Transverse colon (tissue), 4 donors: Measurements from ENCODE around the gene PRTFDC1. TPM values are rescaled to one million over a fixed set of nuclear protein-coding genes. Genes with fewer than 3 reads are reported as not detected.

Experiments
- DNase-seq: peaks from one replicate; pipeline ENCODE4 v3.0.0-alpha.2; 2019
- H3K27ac ChIP-seq, 4 donors: fragments of 200-600 bp; sonication (generic); 2 replicates each; pipeline ENCODE4 v1.5.1; 2016 to 2018; ENCODE audit warnings: inconsistent platforms in 4 of 4
- H3K27me3 ChIP-seq: fragments of 200-600 bp; sonication (generic); 2 replicates; pipeline ENCODE4 v1.5.1; 2017; ENCODE audit warnings: inconsistent platforms
- H3K36me3 ChIP-seq, 4 donors: fragments of 200-600 bp; sonication (generic); 2 replicates each; pipeline ENCODE4 v1.5.1; 2017 to 2019; ENCODE audit warnings: inconsistent platforms in 4 of 4
- H3K4me1 ChIP-seq, 4 donors: fragments of 200-600 bp; sonication (generic); 2 replicates each; pipeline ENCODE4 v1.5.1; 2017 to 2020; ENCODE audit warnings: inconsistent platforms in 4 of 4
- H3K4me3 ChIP-seq, 4 donors: fragments of 200-600 bp; sonication (generic); 1 replicate in 1 of 4; 2 replicates in 3 of 4; pipeline versions ENCODE4 v1.5.1 to v1.6.1; 2017 to 2019; ENCODE audit warnings: inconsistent platforms in 4 of 4
- H3K9me3 ChIP-seq, 2 donors: fragments of 200-600 bp; sonication (generic); 2 replicates each; pipeline ENCODE4 v1.5.1; 2017 to 2019; ENCODE audit warnings: inconsistent platforms in 2 of 2
- CTCF ChIP-seq, 5 experiments: fragments of 200-600 bp in 3 of 5; fragments of 450-650 bp in 2 of 5; sonication (generic) in 3 of 5; IDR thresholded peaks; 1 replicate in 2 of 5; 2 replicates in 3 of 5; pipeline ENCODE4 v1.5.1; 2016 to 2017; ENCODE audit warnings: antibody characterized with exemption in 5 of 5, inconsistent platforms in 3 of 5, mild to moderate bottlenecking in 2 of 5, moderate library complexity in 1 of 5
- EP300 ChIP-seq: sonication (generic); formaldehyde crosslinking; IDR thresholded peaks from one replicate; pipeline ENCODE4 v1.6.1; 2017; ENCODE audit warnings: antibody characterized with exemption, low read depth
- POLR2A ChIP-seq: fragments of 450-650 bp; IDR thresholded peaks from one replicate; pipeline ENCODE4 v1.6.1; 2016; ENCODE audit warnings: antibody characterized with exemption, mild to moderate bottlenecking, moderate library complexity
- POLR2AphosphoS5 ChIP-seq, 3 donors: sonication (generic); formaldehyde crosslinking; IDR thresholded peaks; one replicate each; pipeline ENCODE4 v1.6.1; 2016; ENCODE audit warnings: antibody characterized with exemption in 3 of 3
- WGBS, 2 donors: methylation state at CpG; one replicate each; pipeline ENCODE4 v1.1.5; 2018; ENCODE audit warnings: low coverage in 1 of 2; 5-methylcytosine and 5-hydroxymethylcytosine counted together
- in situ Hi-C, 4 donors: fragments of 200-750 bp; cut with MboI; loops; one replicate each; pipeline versions ENCODE4 v1.15.0 to v1.15.1; 2017; ENCODE audit warnings: low sequenced_read_pairs in 3 of 4, low pct_ligation_motif_present in 1 of 4, low pct_unique_long_range_greater_than_20kb in 1 of 4
- intact Hi-C: fragments of 100-400 bp; cut with DNase I; formaldehyde crosslinking; loops from one replicate; pipeline ENCODE4 v1.15.1; 2023; ENCODE audit warnings: low total_unique reads
- total RNA-seq, 4 donors: library from RNA; depleted of rRNA; stranded (reverse); fragments of >200 nt; gene quantifications; one replicate each; pipeline ENCODE4 v1.1.0, GENCODE V29; 2016

Gene PRTFDC1
- total RNA-seq, 4 donors from 2014 or later: 0.80 to 6.7 (median 4.9) TPM; not detected in 1

- no peak for DNase-seq
- no peak overlapping the region for H3K4me3 ChIP-seq
- no peaks in the 10 kb centered on the region for H3K4me1 ChIP-seq
- no peaks in the 10 kb centered on the region for H3K27me3 ChIP-seq
- intact Hi-C loops: no loop called here
- WGBS, 2 donors: 64 to 65% methylated on average over 3 of the region's 3 CpGs
- H3K36me3 ChIP-seq: no peaks in the 10 kb centered on the region
- in situ Hi-C loops: loop anchor here in 3 of 4 donors (25.0 kb wide), 1 partner anchor 348 kb away; no protein-coding TSS in a partner anchor
- no peak for TF ChIP-seq POLR2A
- TF ChIP-seq CTCF (IDR thresholded peaks at IDR 0.05): no peak
- TF ChIP-seq EP300: no peak
- no peak for TF ChIP-seq POLR2AphosphoS5 (IDR thresholded peaks at IDR 0.05)
- no peak overlapping the region for H3K27ac ChIP-seq
- H3K9me3 ChIP-seq: no peaks in the 10 kb centered on the region
Observed at GRCh38 chr10:24984906-24985305, 32.5 kb upstream of the PRTFDC1 start.

GRCh38 chr10:24983946-24984345 is 31.5 kb upstream of the PRTFDC1 start:
- Histone ChIP-seq H3K4me3 (no peak overlapping the region), H3K4me1 (no peaks in the 10 kb centered on the region), H3K27ac (no peak overlapping the region), H3K27me3 (no peaks in the 10 kb centered on the region), H3K36me3 (no peaks in the 10 kb centered on the region), H3K9me3 (no peaks in the 10 kb centered on the region)
- TF ChIP-seq POLR2A (no peak), EP300 (no peak), POLR2AphosphoS5 (IDR thresholded peaks at IDR 0.05) (no peak), CTCF (IDR thresholded peaks at IDR 0.05) (no peak)
- intact Hi-C loops: no loop called here
- DNase-seq: no peak
- 83 to 87% methylated on average over 3 of the region's 3 CpGs for WGBS, 2 donors
- in situ Hi-C loops: loop anchor here in 3 of 4 donors (25.0 kb wide), 1 partner anchor 347 kb away; no protein-coding TSS in a partner anchor

- Histone ChIP-seq H3K4me3 (no peak overlapping the region), H3K36me3 (no peaks in the 10 kb centered on the region), H3K27ac (no peak overlapping the region), H3K27me3 (no peaks in the 10 kb centered on the region), H3K9me3 (no peaks in the 10 kb centered on the region), H3K4me1 (no peaks in the 10 kb centered on the region)
- TF ChIP-seq POLR2A (no peak), CTCF (IDR thresholded peaks at IDR 0.05) (no peak), EP300 (no peak), POLR2AphosphoS5 (IDR thresholded peaks at IDR 0.05) (no peak)
- DNase-seq: no peak
- intact Hi-C loops: no loop called here
- 97 to 100% methylated on average over 1 to 4 of the region's 4 CpGs for WGBS, 2 donors
- in situ Hi-C loops: loop anchor here in 3 of 4 donors (25.0 kb wide), 1 partner anchor 346 kb away; no protein-coding TSS in a partner anchor
Observed at GRCh38 chr10:24983130-24983529, 30.7 kb upstream of the PRTFDC1 start.

- Histone ChIP-seq H3K4me3 (no peak overlapping the region), H3K4me1 (no peaks in the 10 kb centered on the region), H3K27me3 (no peaks in the 10 kb centered on the region), H3K9me3 (no peaks in the 10 kb centered on the region), H3K36me3 (no peaks in the 10 kb centered on the region), H3K27ac (no peak overlapping the region)
- TF ChIP-seq EP300 (no peak), POLR2A (no peak), POLR2AphosphoS5 (IDR thresholded peaks at IDR 0.05) (no peak)
- in situ Hi-C loops: loop anchor here in 3 of 4 donors (25.0 kb wide), 1 partner anchor 345 kb away; no protein-coding TSS in a partner anchor
- 80% methylated on average over 1 of the region's 1 CpG; no CpG with 5 or more reads in 1 of the 2 donors for WGBS, 2 donors
- DNase-seq: no peak
- intact Hi-C loops: no loop called here
Observed at GRCh38 chr10:24982319-24983112, 30.1 kb upstream of the PRTFDC1 start.
